HepG2 (cell line): Measurements from ENCODE around the gene AJM1. TPM values are rescaled to one million over a fixed set of nuclear protein-coding genes. Genes with fewer than 3 reads are reported as not detected.
"Not testable (repeated sequence)": the region's sequence is repeated elsewhere in the genome, so short reads cannot be mapped to it uniquely, and the experiment has no call there.

Experiments
- AKNA ChIP-seq: sonication (generic); formaldehyde crosslinking; IDR thresholded peaks from 2 replicates; pipeline ENCODE4 v1.4.0; 2020; ENCODE audit warnings: missing genetic modification reagents, borderline replicate concordance
- ARHGAP35 ChIP-seq: sonication (generic); formaldehyde crosslinking; IDR thresholded peaks from 2 replicates; pipeline ENCODE4 v1.9.0; 2022; ENCODE audit warnings: mild to moderate bottlenecking, inconsistent platforms, moderate library complexity, missing genetic modification reagents, borderline replicate concordance
- HNF1A ChIP-seq, 2 experiments: sonication (generic) in 1 of 2; formaldehyde crosslinking in 1 of 2; IDR thresholded peaks; 2 replicates each; pipeline versions ENCODE4 v1.4.0 to v1.6.1; 2016 to 2020; ENCODE audit warnings: borderline replicate concordance in 1 of 2, low read depth in 1 of 2, mild to moderate bottlenecking in 1 of 2, missing genetic modification reagents in 1 of 2
- IKZF5 ChIP-seq: IDR thresholded peaks from 2 replicates; pipeline ENCODE4 v1.6.1; 2018; ENCODE audit warnings: missing genetic modification reagents, mild to moderate bottlenecking, missing compliant biosample characterization
- MEIS2 ChIP-seq: sonication (generic); formaldehyde crosslinking; IDR thresholded peaks from 2 replicates; pipeline ENCODE4 v1.9.0; 2021; ENCODE audit warnings: mild to moderate bottlenecking, missing genetic modification reagents
- TSC22D2 ChIP-seq: sonication (generic); formaldehyde crosslinking; IDR thresholded peaks from 2 replicates; pipeline ENCODE4 v1.5.1; 2020; ENCODE audit warnings: missing genetic modification reagents, mild to moderate bottlenecking, borderline replicate concordance
- ZFX ChIP-seq: sonication (generic); formaldehyde crosslinking; IDR thresholded peaks from 2 replicates; pipeline ENCODE4 v1.4.0; 2020; ENCODE audit warnings: mild to moderate bottlenecking, low read depth, missing genetic modification reagents, moderate library complexity
- ZNF276 ChIP-seq: sonication (generic); formaldehyde crosslinking; IDR thresholded peaks from 2 replicates; pipeline ENCODE4 v1.4.0; 2020; ENCODE audit warnings: mild to moderate bottlenecking, low read depth, missing genetic modification reagents
- ZNF326 ChIP-seq: sonication (generic); formaldehyde crosslinking; IDR thresholded peaks from 2 replicates; pipeline ENCODE4 v1.4.0; 2020; ENCODE audit warnings: missing genetic modification reagents, borderline replicate concordance
- ZNF605 ChIP-seq: sonication (generic); formaldehyde crosslinking; IDR thresholded peaks from 2 replicates; pipeline ENCODE4 v1.8.0; 2022; ENCODE audit warnings: mild to moderate bottlenecking, missing genetic modification reagents
- ZNF749 ChIP-seq: sonication (generic); formaldehyde crosslinking; IDR thresholded peaks from 2 replicates; pipeline ENCODE4 v1.8.0; 2022; ENCODE audit warnings: mild to moderate bottlenecking, missing genetic modification reagents, moderate library complexity, borderline replicate concordance
- ZSCAN5A ChIP-seq: sonication (generic); formaldehyde crosslinking; IDR thresholded peaks from 2 replicates; pipeline ENCODE4 v1.8.0; 2022; ENCODE audit warnings: mild to moderate bottlenecking, missing genetic modification reagents, borderline replicate concordance
- polyA plus RNA-seq, 8 experiments: library from polyadenylated mRNA; depleted of rRNA in 3 of 8; stranded (reverse) in 7 of 8; unstranded in 1 of 8; fragments of >200 nt; fragmentation: Illumina TruSeq in 4 of 8; extraction: Trizol in 4 of 8; gene quantifications; 2 replicates each; pipeline versions ENCODE4 v1.2.1 to v1.2.3, GENCODE V29; 2011 to 2016; ENCODE audit warnings: low read depth in 4 of 8, missing spikeins in 1 of 8, mixed read lengths in 1 of 8; ENCODE audit not compliant: insufficient read depth in 1 of 8
- total RNA-seq, 5 experiments: library from RNA; depleted of rRNA; stranded (reverse); fragments of >200 nt; fragmentation: Illumina TruSeq; extraction: Trizol; gene quantifications; 2 replicates each; pipeline ENCODE4 v1.2.3, GENCODE V29; 2016; ENCODE audit warnings: low read depth in 1 of 5

AJM1 gene
- total and polyA plus RNA-seq, 2 of the 13 experiments (the other 11 are each of a cell fraction or from before 2014, with no cell fraction given) = 1.1 to 1.2 TPM

GRCh38 chr9:136842380-136842948, at the start of gene AJM1 (continued):
- TF ChIP-seq ARHGAP35 (peak; percentile 25; the same call in 1 of the 2 replicates), TSC22D2 (CRISPR knock-in tag) (peak; percentile 53; the same call in 1 of the 2 replicates), ZNF605 (CRISPR knock-in tag) (peak; percentile 61; the same call in 1 of the 2 replicates), ZNF326 (CRISPR knock-in tag) (peak; percentile 95), ZFX (CRISPR knock-in tag) (peak; percentile 83), AKNA (CRISPR knock-in tag) (0 out of 2 replicates have a peak, but pooled peaks have one; percentile 45), MEIS2 (peak; percentile 14; the same call in 1 of the 2 replicates), ZNF276 (peak; percentile 44; the same call in 1 of the 2 replicates), IKZF5 (CRISPR knock-in tag) (0 out of 2 replicates have a peak, but pooled peaks have one; percentile 40), ZSCAN5A (CRISPR knock-in tag) (0 out of 2 replicates have a peak, but pooled peaks have one; percentile 16), ZNF749 (CRISPR knock-in tag) (0 out of 2 replicates have a peak, but pooled peaks have one; percentile 31), HNF1A (CRISPR knock-in tag; IDR thresholded peaks at IDR 0.05; ENCODE audit: borderline replicate concordance) (0 out of 2 replicates have a peak, but pooled peaks have one; percentile 43)
- TF ChIP-seq HNF1A (IDR thresholded peaks at IDR 0.05; ENCODE audit: low read depth) = not testable (repeated sequence)
